ENCODE data around the gene ITIH2.

- TF ChIP-seq CTCF (IDR thresholded peaks at IDR 0.05; ENCODE audit: borderline replicate concordance, extremely low read depth, low read length, poor library complexity, severe bottlenecking) (no peak), EZH2 (IDR thresholded peaks at IDR 0.05; ENCODE audit: borderline replicate concordance, low read depth, low read length, severe bottlenecking) (no peak)
Measured at GRCh38 chr10:7722927-7723529, 19.9 kb downstream of the ITIH2 start.
